Measurements from ENCODE around the gene PTPRM. TPM values are rescaled to one million over a fixed set of nuclear protein-coding genes. Genes with fewer than 3 reads are reported as not detected.

PTPRM gene
- polyA plus RNA-seq, 4 donors, result 80.0 to 105 (median 98.2) TPM

- no peak for DNase-seq (ENCODE audit: low read depth in 4 of 4, low spot score in 3 of 4)
Observed at GRCh38 chr18:7921938-7922587, 354.9 kb downstream of the PTPRM start.

GRCh38 chr18:7923105-7923504, 356.0 kb downstream of the PTPRM start:
- no peak for DNase-seq (ENCODE audit: low read depth in 4 of 4, low spot score in 3 of 4)

GRCh38 chr18:7924616-7925015, 357.5 kb downstream of the PTPRM start:
- DNase-seq (ENCODE audit: low read depth in 4 of 4, low spot score in 3 of 4), result no peak

- peak; percentile 33 to 65 (median 36) for DNase-seq (ENCODE audit: low read depth in 4 of 4, low spot score in 3 of 4)
Observed at GRCh38 chr18:7926526-7926925, 359.4 kb downstream of the PTPRM start.

- DNase-seq (ENCODE audit: low read depth in 4 of 4, low spot score in 3 of 4), result no peak
Observed at GRCh38 chr18:7927119-7927518, 360.0 kb downstream of the PTPRM start.

- DNase-seq (ENCODE audit: low read depth in 4 of 4, low spot score in 3 of 4), result no peak
Observed at GRCh38 chr18:7931763-7932162, 364.6 kb downstream of the PTPRM start.

- DNase-seq (ENCODE audit: low read depth in 4 of 4, low spot score in 3 of 4), result no peak
Observed at GRCh38 chr18:7937268-7937667, 370.2 kb downstream of the PTPRM start.

GRCh38 chr18:7939521-7939920, 372.4 kb downstream of the PTPRM start:
- DNase-seq (ENCODE audit: low read depth in 4 of 4, low spot score in 3 of 4), result no peak

- no peak for DNase-seq (ENCODE audit: low read depth in 4 of 4, low spot score in 3 of 4)
Observed at GRCh38 chr18:7940379-7940778, 373.3 kb downstream of the PTPRM start.

- DNase-seq (ENCODE audit: low read depth in 4 of 4, low spot score in 3 of 4), result no peak
Observed at GRCh38 chr18:7940971-7941370, 373.9 kb downstream of the PTPRM start.

GRCh38 chr18:7941533-7941932, 374.4 kb downstream of the PTPRM start:
- no peak for DNase-seq (ENCODE audit: low read depth in 4 of 4, low spot score in 3 of 4)

GRCh38 chr18:7945882-7946281, 378.8 kb downstream of the PTPRM start:
- no peak for DNase-seq (ENCODE audit: low read depth in 4 of 4, low spot score in 3 of 4)

- no peak for DNase-seq (ENCODE audit: low read depth in 4 of 4, low spot score in 3 of 4)
Observed at GRCh38 chr18:7946734-7947377, 379.7 kb downstream of the PTPRM start.

GRCh38 chr18:7950380-7951136, 383.4 kb downstream of the PTPRM start:
- no peak for DNase-seq (ENCODE audit: low read depth in 4 of 4, low spot score in 3 of 4)

GRCh38 chr18:7953095-7953958, 386.2 kb downstream of the PTPRM start:
- peak in 3 of 4 donors; percentile 22 to 31 (median 29) for DNase-seq (ENCODE audit: low read depth in 4 of 4, low spot score in 3 of 4)

- DNase-seq (ENCODE audit: low read depth in 4 of 4, low spot score in 3 of 4), result no peak
Observed at GRCh38 chr18:7954238-7954637, 387.1 kb downstream of the PTPRM start.

GRCh38 chr18:7955175-7955574, 388.1 kb downstream of the PTPRM start:
- no peak for DNase-seq (ENCODE audit: low read depth in 4 of 4, low spot score in 3 of 4)

- DNase-seq (ENCODE audit: low read depth in 4 of 4, low spot score in 3 of 4), result no peak
Observed at GRCh38 chr18:7957297-7957696, 390.2 kb downstream of the PTPRM start.

- DNase-seq (ENCODE audit: low read depth in 4 of 4, low spot score in 3 of 4), result no peak
Observed at GRCh38 chr18:7958081-7958896, 391.2 kb downstream of the PTPRM start.

GRCh38 chr18:7958897-7959146, 391.7 kb downstream of the PTPRM start:
- no peak for DNase-seq (ENCODE audit: low read depth in 4 of 4, low spot score in 3 of 4)
